Adrenal gland (tissue), 5 donors: Measurements from ENCODE around the gene CTNND2.

Source experiments
- CTCF ChIP-seq, 6 experiments: fragments of 450-650 bp in 4 of 6; fragments of 200-600 bp in 2 of 6; sonication (generic) in 1 of 6; IDR thresholded peaks; 1 replicate in 5 of 6; 2 replicates in 1 of 6; pipeline versions ENCODE4 v1.5.1 to v1.8.0; 2016 to 2021; ENCODE audit warnings: antibody characterized with exemption in 6 of 6, mild to moderate bottlenecking in 2 of 6, moderate library complexity in 1 of 6
- POLR2A ChIP-seq, 2 donors: fragments of 450-650 bp; IDR thresholded peaks; one replicate each; pipeline ENCODE4 v1.6.1; 2017; ENCODE audit warnings: antibody characterized with exemption in 2 of 2, mild to moderate bottlenecking in 2 of 2, moderate library complexity in 1 of 2
- donor health status: DM: no; HTN: no; CAD: no.

DNA sequence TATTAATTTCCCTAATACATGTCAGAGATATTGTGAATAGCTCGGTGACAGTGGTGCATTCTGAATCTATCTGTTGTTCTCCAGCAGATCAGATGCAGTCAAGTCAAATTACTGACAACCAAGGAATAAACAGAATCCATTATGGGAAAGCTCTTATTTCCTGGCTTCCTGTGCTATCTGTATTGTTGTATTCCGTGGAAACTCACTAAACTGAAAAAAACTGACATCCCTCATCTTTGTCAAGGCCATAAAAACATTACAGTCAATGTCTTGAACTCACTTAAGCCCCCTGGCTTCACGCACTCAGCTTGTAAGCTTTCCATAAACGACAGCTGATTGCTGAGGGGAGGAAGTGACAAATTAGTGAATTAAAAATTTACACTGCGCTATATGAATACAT lies 245.9 kb downstream of the CTNND2 start:
- TF ChIP-seq CTCF (IDR thresholded peaks at IDR 0.05) = no peak
- TF ChIP-seq POLR2A (IDR thresholded peaks at IDR 0.05) = no peak
